Muscle layer of duodenum (tissue), 2 donors: ENCODE data around the gene ARMC5.
"Not testable (repeated sequence)": the region's sequence is repeated elsewhere in the genome, so short reads cannot be mapped to it uniquely, and the experiment has no call there.

ENCODE experiments used
- H3K27ac ChIP-seq: one replicate; pipeline ENCODE4 v1.7.0; 2013; ENCODE audit warnings: mild to moderate bottlenecking, low read length
- H3K27me3 ChIP-seq: one replicate; pipeline ENCODE4 v1.7.0; 2013; ENCODE audit warnings: low read depth, mild to moderate bottlenecking, control low read depth, low read length
- H3K36me3 ChIP-seq, 2 donors: one replicate each; pipeline ENCODE4 v1.7.0; 2013; ENCODE audit warnings: low read length in 2 of 2, control low read depth in 1 of 2, mild to moderate bottlenecking in 1 of 2; ENCODE audit not compliant: insufficient read depth in 2 of 2, control insufficient read depth in 1 of 2
- H3K4me1 ChIP-seq, 2 donors: one replicate each; pipeline ENCODE4 v1.7.0; 2013; ENCODE audit warnings: low read length in 2 of 2, mild to moderate bottlenecking in 2 of 2, control low read depth in 1 of 2, moderate library complexity in 1 of 2; ENCODE audit not compliant: insufficient read depth in 2 of 2, control insufficient read depth in 1 of 2
- H3K4me3 ChIP-seq, 2 donors: one replicate each; pipeline ENCODE4 v1.7.0; 2013; ENCODE audit warnings: low read length in 2 of 2, low read depth in 1 of 2, mild to moderate bottlenecking in 1 of 2
- H3K9me3 ChIP-seq, 2 donors: one replicate each; pipeline ENCODE4 v1.7.0; 2013; ENCODE audit warnings: low read length in 2 of 2, control low read depth in 1 of 2, mild to moderate bottlenecking in 1 of 2; ENCODE audit not compliant: control insufficient read depth in 1 of 2
- donor health status: healthy.

The ARMC5 gene

DNA sequence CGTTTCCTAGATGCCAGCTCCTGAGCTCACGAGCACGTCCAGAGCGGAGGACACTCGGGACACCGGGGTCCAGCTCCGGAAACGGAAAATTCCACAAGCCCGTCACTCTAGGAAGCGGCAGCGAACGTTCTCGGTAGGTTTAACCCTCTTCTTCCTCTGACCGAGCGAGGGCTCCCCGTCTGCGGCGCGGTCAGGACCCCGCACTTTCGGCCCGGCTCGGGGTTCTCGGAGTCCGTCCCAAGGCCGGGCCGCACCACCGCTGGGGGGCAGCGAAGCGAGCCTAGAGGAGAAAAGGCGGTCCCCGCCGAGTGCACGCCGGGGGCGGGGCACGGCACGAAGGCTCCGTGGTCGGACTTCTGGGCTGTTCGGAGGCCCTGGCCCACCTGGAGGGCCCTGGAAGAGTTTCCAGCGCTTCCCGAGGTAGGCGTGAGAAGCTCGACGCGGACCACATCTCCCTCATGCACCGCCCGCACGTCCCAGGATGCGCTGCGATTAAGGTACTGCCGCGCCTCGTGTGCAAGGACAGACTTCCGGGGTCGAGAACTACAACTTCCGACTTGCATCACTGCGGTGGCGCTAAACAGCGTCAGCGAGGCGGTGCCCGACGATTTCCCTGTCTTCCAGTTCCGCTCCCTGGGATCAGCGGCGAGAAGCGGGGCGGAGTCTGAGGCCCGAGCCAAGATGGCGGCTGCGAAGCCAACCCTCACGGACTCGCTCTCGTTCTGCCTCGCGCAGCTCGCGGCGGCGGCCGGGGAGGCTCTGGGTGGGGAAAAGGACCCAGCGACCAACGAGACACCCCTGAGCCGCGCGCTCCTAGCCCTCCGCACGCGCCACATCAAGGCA, at the start of gene ARMC5:
ARMC5 (plus strand) TSS at position 658 of the 843 bp plus-strand sequence; CDS start at position 682, 24 bp downstream.
- Histone ChIP-seq H3K4me1 (peaks cover 26 to 39% of the 10 kb centered on the region in 2 donors), H3K4me3 (peak within 1 kb of the TSS; percentile 76 to 90), H3K9me3 (no peaks in the 10 kb centered on the region), H3K27ac (peak within 1 kb of the TSS; percentile 96), H3K27me3 (no peaks in the 10 kb centered on the region), H3K36me3 (peaks cover 7 to 31% of the 10 kb centered on the region in 2 donors)

GRCh38 chr16:31410082-31410481, 49.2 kb upstream of the ARMC5 start:
- H3K36me3 ChIP-seq: no peaks in the 10 kb centered on the region
- H3K27me3 ChIP-seq: no peaks in the 10 kb centered on the region
- H3K27ac ChIP-seq: no peak overlapping the region
- H3K4me1 ChIP-seq: no peaks in the 10 kb centered on the region
- no peak overlapping the region for H3K4me3 ChIP-seq
- no peaks in the 10 kb centered on the region for H3K9me3 ChIP-seq

GRCh38 chr16:31411024-31411844, 48.1 kb upstream of the ARMC5 start:
- H3K9me3 ChIP-seq: no peaks in the 10 kb centered on the region
- no peaks in the 10 kb centered on the region for H3K36me3 ChIP-seq
- no peaks in the 10 kb centered on the region for H3K4me1 ChIP-seq
- no peak overlapping the region for H3K27ac ChIP-seq
- H3K27me3 ChIP-seq: no peaks in the 10 kb centered on the region
- no peak overlapping the region for H3K4me3 ChIP-seq

DNA sequence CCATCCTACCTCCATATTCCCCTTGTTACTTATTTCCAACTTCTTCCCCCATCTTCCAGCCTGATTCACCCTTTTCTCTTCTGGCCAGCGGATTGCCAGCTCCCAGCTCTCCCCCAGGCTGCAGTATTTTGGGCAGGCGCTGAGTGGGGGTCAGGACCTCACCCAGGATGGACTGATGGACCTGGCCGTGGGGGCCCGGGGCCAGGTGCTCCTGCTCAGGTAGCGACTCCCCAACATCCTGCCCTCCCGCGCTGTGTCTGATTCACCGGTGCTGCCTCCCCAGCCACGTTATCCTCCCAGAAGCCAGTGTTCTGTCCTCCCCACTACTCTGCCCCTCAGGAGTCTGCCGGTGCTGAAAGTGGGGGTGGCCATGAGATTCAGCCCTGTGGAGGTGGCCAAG, 46.6 kb upstream of the ARMC5 start:
- H3K27me3 ChIP-seq: no peaks in the 10 kb centered on the region
- no peaks in the 10 kb centered on the region for H3K4me1 ChIP-seq
- H3K9me3 ChIP-seq: no peaks in the 10 kb centered on the region
- no peaks in the 10 kb centered on the region for H3K36me3 ChIP-seq
- no peak overlapping the region for H3K4me3 ChIP-seq
- no peak overlapping the region for H3K27ac ChIP-seq

GRCh38 chr16:31413381-31413780, 45.9 kb upstream of the ARMC5 start:
- Histone ChIP-seq H3K4me3 (no peak overlapping the region), H3K27ac (no peak overlapping the region), H3K27me3 (no peaks in the 10 kb centered on the region), H3K36me3 (no peaks in the 10 kb centered on the region), H3K9me3 (no peaks in the 10 kb centered on the region), H3K4me1 (no peaks in the 10 kb centered on the region)

DNA sequence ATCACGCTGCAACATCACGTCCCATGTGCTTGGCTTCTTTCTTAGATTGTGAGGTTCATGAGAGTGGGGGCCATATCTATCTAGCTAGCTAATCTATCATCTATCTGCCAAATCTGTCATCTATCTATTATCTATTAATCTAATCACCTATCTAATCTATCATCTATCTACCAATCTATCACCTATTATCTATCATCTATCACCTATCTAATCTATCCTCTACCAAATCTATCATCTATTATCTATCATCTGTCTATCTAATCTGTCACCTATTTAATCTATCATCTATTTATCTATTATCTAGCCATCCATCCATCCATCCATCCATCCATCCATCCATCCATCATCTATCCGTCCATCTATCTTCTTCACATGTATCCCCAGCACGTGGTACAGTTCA, 45.4 kb upstream of the ARMC5 start:
- Histone ChIP-seq H3K36me3 (no peaks in the 10 kb centered on the region), H3K27me3 (no peaks in the 10 kb centered on the region), H3K27ac (no peak overlapping the region), H3K9me3 (no peaks in the 10 kb centered on the region), H3K4me3 (no peak overlapping the region), H3K4me1 (no peaks in the 10 kb centered on the region)

DNA sequence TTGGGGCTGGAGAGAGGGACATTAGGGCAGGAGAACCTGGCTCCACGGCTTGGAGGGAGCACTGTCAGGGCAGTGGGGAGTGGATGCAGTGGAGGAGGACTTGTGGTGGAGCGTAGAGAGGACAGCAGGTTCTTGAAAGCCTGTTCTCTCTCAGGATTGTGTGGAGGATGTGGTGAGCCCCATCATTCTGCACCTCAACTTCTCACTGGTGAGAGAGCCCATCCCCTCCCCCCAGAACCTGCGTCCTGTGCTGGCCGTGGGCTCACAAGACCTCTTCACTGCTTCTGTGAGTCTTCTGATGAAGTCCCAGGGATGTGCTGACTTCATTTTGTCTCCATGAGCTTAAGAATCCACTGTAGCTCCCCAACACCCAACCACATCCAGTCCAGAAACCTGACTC, 44.6 kb upstream of the ARMC5 start:
- H3K27me3 ChIP-seq: no peaks in the 10 kb centered on the region
- H3K9me3 ChIP-seq: no peaks in the 10 kb centered on the region
- H3K27ac ChIP-seq: no peak overlapping the region
- H3K4me3 ChIP-seq: no peak overlapping the region
- H3K4me1 ChIP-seq: no peaks in the 10 kb centered on the region
- H3K36me3 ChIP-seq: no peaks in the 10 kb centered on the region

GRCh38 chr16:31416371-31416770, 42.9 kb upstream of the ARMC5 start:
- no peaks in the 10 kb centered on the region for H3K27me3 ChIP-seq
- H3K4me1 ChIP-seq: no peaks in the 10 kb centered on the region
- no peaks in the 10 kb centered on the region for H3K9me3 ChIP-seq
- no peak overlapping the region for H3K4me3 ChIP-seq
- H3K36me3 ChIP-seq: no peaks in the 10 kb centered on the region
- H3K27ac ChIP-seq: no peak overlapping the region

GRCh38 chr16:31417036-31417435, 42.3 kb upstream of the ARMC5 start:
- H3K27me3 ChIP-seq, H3K27ac ChIP-seq, H3K36me3 ChIP-seq, H3K4me1 ChIP-seq, H3K9me3 ChIP-seq, H3K4me3 ChIP-seq: not testable (repeated sequence)

- H3K27ac ChIP-seq: no peak overlapping the region
- no peaks in the 10 kb centered on the region for H3K4me1 ChIP-seq
- no peaks in the 10 kb centered on the region for H3K36me3 ChIP-seq
- no peak overlapping the region for H3K4me3 ChIP-seq
- H3K27me3 ChIP-seq: no peaks in the 10 kb centered on the region
- H3K9me3 ChIP-seq: no peaks in the 10 kb centered on the region
Measured at GRCh38 chr16:31417916-31418315, 41.4 kb upstream of the ARMC5 start.

- Histone ChIP-seq H3K4me3 (no peak overlapping the region), H3K9me3 (no peaks in the 10 kb centered on the region), H3K36me3 (no peaks in the 10 kb centered on the region), H3K4me1 (no peaks in the 10 kb centered on the region), H3K27me3 (no peaks in the 10 kb centered on the region), H3K27ac (no peak overlapping the region)
Measured at GRCh38 chr16:31420037-31420436, 39.3 kb upstream of the ARMC5 start.
